Astrocyte (in vitro differentiated cells and primary cell): ENCODE data around the gene PEX11G. TPM values are rescaled to one million over a fixed set of nuclear protein-coding genes. Genes with fewer than 3 reads are reported as not detected.

Source experiments
- DNase-seq: peaks from one replicate; pipeline ENCODE4 v3.0.0-alpha.2; 2010; ENCODE audit warnings: low read depth
- FAIRE-seq: peaks from 2 replicates; lab custom pipeline; 2011; peaks lifted over from hg19 to GRCh38; lab: Jason Lieb, UNC
- H2AFZ ChIP-seq: 2 replicates; pipeline ENCODE4 v1.6.0; 2012; ENCODE audit warnings: low read depth, low read length, inconsistent platforms
- H3K27ac ChIP-seq: 2 replicates; pipeline ENCODE4 v1.5.1; 2011; ENCODE audit warnings: low read depth, low read length, inconsistent platforms
- H3K27me3 ChIP-seq: 2 replicates; pipeline ENCODE4 v1.6.0; 2011; ENCODE audit warnings: low read length, inconsistent platforms; ENCODE audit not compliant: insufficient read depth
- H3K36me3 ChIP-seq: 2 replicates; pipeline ENCODE4 v1.5.1; 2011; ENCODE audit warnings: low read length, inconsistent platforms; ENCODE audit not compliant: insufficient read depth
- H3K4me1 ChIP-seq: 2 replicates; pipeline ENCODE4 v1.5.1; 2011; ENCODE audit warnings: low read length, inconsistent platforms; ENCODE audit not compliant: insufficient read depth
- H3K4me2 ChIP-seq: 2 replicates; pipeline ENCODE4 v1.6.0; 2012; ENCODE audit warnings: low read length, inconsistent platforms
- H3K4me3 ChIP-seq: 2 replicates; pipeline ENCODE4 v1.5.1; 2011; ENCODE audit warnings: low read depth, mild to moderate bottlenecking, low read length, inconsistent platforms; ENCODE audit not compliant: insufficient read depth
- H3K79me2 ChIP-seq: 2 replicates; pipeline ENCODE4 v1.6.0; 2012; ENCODE audit warnings: mild to moderate bottlenecking, low read length, inconsistent platforms; ENCODE audit not compliant: insufficient read depth
- H3K9ac ChIP-seq: 2 replicates; pipeline ENCODE4 v1.6.0; 2012; ENCODE audit warnings: mild to moderate bottlenecking, low read length, inconsistent platforms
- H3K9me3 ChIP-seq: 2 replicates; pipeline ENCODE4 v1.5.1; 2012; ENCODE audit warnings: low read depth, mild to moderate bottlenecking, low read length, inconsistent platforms; ENCODE audit not compliant: insufficient read depth
- H4K20me1 ChIP-seq: 2 replicates; pipeline ENCODE4 v1.6.0; 2012; ENCODE audit warnings: low read length, inconsistent platforms; ENCODE audit not compliant: insufficient read depth
- H3K27ac Mint-ChIP-seq: one replicate; pipeline ENCODE4 v1.8.0; 2021; ENCODE audit warnings: mild to moderate bottlenecking, mixed read lengths; ENCODE audit not compliant: unreplicated experiment
- H3K27me3 Mint-ChIP-seq: one replicate; pipeline ENCODE4 v1.8.0; 2021; ENCODE audit warnings: low read depth, mixed read lengths; ENCODE audit not compliant: unreplicated experiment
- H3K36me3 Mint-ChIP-seq: one replicate; pipeline ENCODE4 v1.8.0; 2021; ENCODE audit warnings: low read depth, mixed read lengths; ENCODE audit not compliant: unreplicated experiment
- H3K4me1 Mint-ChIP-seq: one replicate; pipeline ENCODE4 v1.8.0; 2021; ENCODE audit warnings: low read depth, mixed read lengths; ENCODE audit not compliant: unreplicated experiment
- H3K4me3 Mint-ChIP-seq: one replicate; pipeline ENCODE4 v1.8.0; 2021; ENCODE audit warnings: mild to moderate bottlenecking, moderate library complexity, mixed read lengths; ENCODE audit not compliant: unreplicated experiment
- H3K9me3 Mint-ChIP-seq: one replicate; pipeline ENCODE4 v1.8.0; 2021; ENCODE audit warnings: mild to moderate bottlenecking, mixed read lengths; ENCODE audit not compliant: unreplicated experiment
- CTCF ChIP-seq: IDR thresholded peaks from 2 replicates; pipeline ENCODE4 v1.5.1; 2011; ENCODE audit warnings: low read depth, mild to moderate bottlenecking, inconsistent platforms, low read length, moderate library complexity; ENCODE audit not compliant: insufficient read depth
- EZH2 ChIP-seq: IDR thresholded peaks from 2 replicates; pipeline ENCODE4 v1.6.1; 2012; ENCODE audit warnings: mild to moderate bottlenecking, low read length, inconsistent platforms; ENCODE audit not compliant: insufficient read depth
- total RNA-seq: library from RNA; stranded (reverse); gene quantifications from 2 replicates; pipeline ENCODE4 v1.2.1, GENCODE V29; 2021

PEX11G gene
- total RNA-seq, 1 donor from 2014 or later: 1.7 TPM

GRCh38 chr19:7469669-7470285, 19.1 kb downstream of the PEX11G start:
- no peak overlapping the region for H3K27ac ChIP-seq
- H3K9ac ChIP-seq: no peak overlapping the region
- FAIRE-seq (no peak), DNase-seq (no peak)
- Mint-ChIP-seq H3K36me3 (peaks cover 16% of the 10 kb centered on the region), H3K9me3 (no peaks in the 10 kb centered on the region), H3K4me1 (no peaks in the 10 kb centered on the region), H3K4me3 (no peak overlapping the region), H3K27ac (no peak overlapping the region), H3K27me3 (no peaks in the 10 kb centered on the region)
- H3K36me3 ChIP-seq: peaks cover 3% of the 10 kb centered on the region
- TF ChIP-seq CTCF: no peak
- TF ChIP-seq EZH2: no peak
- H3K9me3 ChIP-seq: no peaks in the 10 kb centered on the region
- H4K20me1 ChIP-seq: no peaks in the 10 kb centered on the region
- H3K27me3 ChIP-seq: no peaks in the 10 kb centered on the region
- no peak overlapping the region for H2AFZ ChIP-seq
- H3K79me2 ChIP-seq: no peaks in the 10 kb centered on the region
- H3K4me3 ChIP-seq: no peak overlapping the region
- no peak overlapping the region for H3K4me2 ChIP-seq
- no peaks in the 10 kb centered on the region for H3K4me1 ChIP-seq

- Histone ChIP-seq H2AFZ (no peak overlapping the region), H3K27me3 (no peaks in the 10 kb centered on the region), H4K20me1 (no peaks in the 10 kb centered on the region), H3K4me2 (no peak overlapping the region), H3K36me3 (peaks cover 3% of the 10 kb centered on the region), H3K9ac (no peak overlapping the region), H3K4me1 (no peaks in the 10 kb centered on the region), H3K79me2 (no peaks in the 10 kb centered on the region), H3K9me3 (no peaks in the 10 kb centered on the region), H3K4me3 (no peak overlapping the region), H3K27ac (no peak overlapping the region)
- TF ChIP-seq CTCF (no peak), EZH2 (no peak)
- no peak for DNase-seq
- Mint-ChIP-seq H3K36me3 (peaks cover 16% of the 10 kb centered on the region), H3K4me3 (no peak overlapping the region), H3K27me3 (no peaks in the 10 kb centered on the region), H3K27ac (no peak overlapping the region), H3K4me1 (no peaks in the 10 kb centered on the region), H3K9me3 (no peaks in the 10 kb centered on the region)
- no peak for FAIRE-seq
Measured at GRCh38 chr19:7468840-7469239, 20.0 kb downstream of the PEX11G start.
